Endothelial cell of umbilical vein (primary cell): ENCODE measurements around the gene TRAF1. TPM values are rescaled to one million over a fixed set of nuclear protein-coding genes. Genes with fewer than 3 reads are reported as not detected.

Experiments
- BruUV-seq: library from RNA; stranded (reverse); fragments of 400-500 nt; replicated peaks from 2 replicates; lab custom pipeline; 2021; lab: Mats Ljungman, UMichigan
- CTCF ChIA-PET: fragments of 300-600, 350-600 bp; sonication (Branson Sonifier 250); formaldehyde crosslinking; loops from one replicate; lab custom pipeline; 2021; ENCODE audit warnings: antibody characterized with exemption, inconsistent platforms; lab: Charles Lee
- POLR2A ChIA-PET: fragments of 300-600, 350-600 bp; sonication (Branson Sonifier 250); formaldehyde crosslinking; loops from one replicate; lab custom pipeline; 2021; ENCODE audit warnings: antibody characterized with exemption, inconsistent platforms; lab: Charles Lee
- DNase-seq: peaks from one replicate; pipeline ENCODE4 v3.0.0-alpha.2; 2011; ENCODE audit warnings: low read depth, low spot score
- FAIRE-seq: peaks from 2 replicates; lab custom pipeline; 2011; peaks lifted over from hg19 to GRCh38; lab: Jason Lieb, UNC
- H2AFZ ChIP-seq: 2 replicates; pipeline ENCODE4 v1.6.0; 2012; ENCODE audit warnings: low read depth, low read length, control low read depth, inconsistent platforms
- H3K27ac ChIP-seq: 2 replicates; pipeline ENCODE4 v1.5.1; 2011; ENCODE audit warnings: low read depth, mild to moderate bottlenecking, control low read depth, low read length, moderate library complexity; ENCODE audit not compliant: insufficient read depth
- H3K27me3 ChIP-seq, 2 experiments: 2 replicates each; pipeline versions ENCODE4 v1.6.0 to v1.6.1; 2011; ENCODE audit warnings: low read length in 2 of 2, mixed read lengths in 1 of 2; ENCODE audit not compliant: control insufficient read depth in 2 of 2, insufficient read depth in 2 of 2
- H3K36me3 ChIP-seq, 2 experiments: 2 replicates in 1 of 2; 3 replicates in 1 of 2; pipeline ENCODE4 v1.5.1; 2011; ENCODE audit warnings: low read length in 2 of 2, mild to moderate bottlenecking in 1 of 2, moderate library complexity in 1 of 2; ENCODE audit not compliant: control insufficient read depth in 2 of 2, insufficient read depth in 2 of 2; ENCODE audit errors: extremely low read depth in 1 of 2
- H3K4me1 ChIP-seq: 3 replicates; pipeline ENCODE4 v1.5.1; 2011; ENCODE audit warnings: mild to moderate bottlenecking, low read length; ENCODE audit not compliant: control insufficient read depth, insufficient read depth; ENCODE audit errors: extremely low read depth
- H3K4me2 ChIP-seq: 2 replicates; pipeline ENCODE4 v1.6.1; 2011; ENCODE audit warnings: low read length, control low read depth, mixed read lengths; ENCODE audit not compliant: insufficient read depth
- H3K4me3 ChIP-seq, 3 experiments: fragments of 200-600 bp in 1 of 3; sonication (generic), shearing (Covaris generic) in 1 of 3; replicated peaks in 1 of 3; 2 replicates each; pipeline ENCODE4 v1.5.1; 2011 to 2016; ENCODE audit warnings: control low read depth in 3 of 3, low read length in 3 of 3, mild to moderate bottlenecking in 2 of 3, inconsistent platforms in 1 of 3, low read depth in 1 of 3, moderate library complexity in 1 of 3; ENCODE audit not compliant: insufficient read depth in 1 of 3
- H3K79me2 ChIP-seq: 2 replicates; pipeline ENCODE4 v1.6.0; 2012; ENCODE audit warnings: low read length, inconsistent platforms; ENCODE audit not compliant: control insufficient read depth, insufficient read depth
- H3K9ac ChIP-seq: replicated peaks from 2 replicates; pipeline ENCODE3; 2011; ENCODE audit warnings: low read length, control low read depth; ENCODE audit not compliant: insufficient read depth; ENCODE audit errors: extremely low read depth
- H3K9me1 ChIP-seq: replicated peaks from 3 replicates; pipeline ENCODE4 v1.6.0; 2011; ENCODE audit warnings: mild to moderate bottlenecking, low read length; ENCODE audit not compliant: control insufficient read depth, insufficient read depth; ENCODE audit errors: extremely low read depth
- H3K9me3 ChIP-seq: replicated peaks from 2 replicates; pipeline ENCODE4 v1.5.1; 2012; ENCODE audit warnings: low read length, inconsistent platforms; ENCODE audit not compliant: control insufficient read depth, insufficient read depth
- H4K20me1 ChIP-seq: replicated peaks from 2 replicates; pipeline ENCODE3; 2011; ENCODE audit warnings: mild to moderate bottlenecking, low read length; ENCODE audit not compliant: control insufficient read depth, insufficient read depth; ENCODE audit errors: extremely low read depth
- EZH2 ChIP-seq: IDR thresholded peaks from 2 replicates; pipeline ENCODE4 v1.6.1; 2012; ENCODE audit warnings: borderline replicate concordance, low read depth, mild to moderate bottlenecking, moderate library complexity, low read length, inconsistent platforms; ENCODE audit not compliant: severe bottlenecking
- FOS ChIP-seq: IDR thresholded peaks from 2 replicates; pipeline ENCODE4 v1.6.1; 2011; ENCODE audit warnings: mild to moderate bottlenecking, low read length, moderate library complexity, borderline replicate concordance; ENCODE audit not compliant: insufficient read depth
- GATA2 ChIP-seq: IDR thresholded peaks from 2 replicates; pipeline ENCODE4 v1.7.0; 2011; ENCODE audit warnings: low read depth, mild to moderate bottlenecking, moderate library complexity, mixed read lengths, low read length; ENCODE audit not compliant: insufficient read length, insufficient read depth
- JUN ChIP-seq: IDR thresholded peaks from 2 replicates; pipeline ENCODE4 v1.6.1; 2011; ENCODE audit warnings: borderline replicate concordance, low read depth; ENCODE audit not compliant: insufficient read length, insufficient read depth
- MYC ChIP-seq: IDR thresholded peaks from one replicate; pipeline ENCODE4 v1.6.1; 2011; ENCODE audit warnings: mild to moderate bottlenecking, low read depth, low read length
- POLR2A ChIP-seq: IDR thresholded peaks from 2 replicates; pipeline ENCODE4 v1.6.1; 2012; ENCODE audit warnings: low read depth, mild to moderate bottlenecking, control low read depth, low read length
- POLR2AphosphoS5 ChIP-seq: IDR thresholded peaks from 2 replicates; pipeline ENCODE4 v1.6.1; 2012; ENCODE audit warnings: low read depth, mild to moderate bottlenecking, control low read depth, low read length, moderate library complexity; ENCODE audit not compliant: insufficient read depth
- dilution Hi-C: fragments of 300-500 bp; cut with MboI; formaldehyde crosslinking; loops from one replicate; pipeline ENCODE4 v1.15.0; 2019; ENCODE audit warnings: low sequenced_read_pairs; ENCODE audit not compliant: extremely low pct_ligation_motif_present
- intact Hi-C: fragments of 100-400 bp; cut with micrococcal nuclease; formaldehyde crosslinking; loops from one replicate; pipeline ENCODE4 v1.10.0; 2022
- polyA plus RNA-seq, 4 experiments: library from polyadenylated mRNA; depleted of rRNA in 3 of 4; stranded (reverse) in 3 of 4; unstranded in 1 of 4; fragments of >200 nt; gene quantifications; 2 replicates each; pipeline versions ENCODE4 v1.2.1 to v1.2.3, GENCODE V29; 2011 to 2012; ENCODE audit warnings: missing spikeins in 1 of 4
- total RNA-seq: library from RNA; stranded (reverse); gene quantifications from 2 replicates; pipeline ENCODE4 v1.2.3, GENCODE V29; 2021
- TF ChIP-seq, protein P1 (sequence below), 2 donors: IDR thresholded peaks; 1 replicate in 1 of 2; 2 replicates in 1 of 2; pipeline ENCODE4 v1.5.1; 2011; ENCODE audit warnings: low read length in 2 of 2, mild to moderate bottlenecking in 2 of 2, moderate library complexity in 2 of 2, control low read depth in 1 of 2, inconsistent platforms in 1 of 2, low read depth in 1 of 2; ENCODE audit not compliant: insufficient read depth in 1 of 2; ENCODE audit errors: extremely low read depth in 1 of 2
- TF ChIP-seq, protein P2 (sequence below): IDR thresholded peaks from 2 replicates; pipeline ENCODE4 v1.6.1; 2011; ENCODE audit not compliant: insufficient read depth, insufficient read length

Gene TRAF1
- total and polyA plus RNA-seq, 2 donors (not counting 3 experiments of a cell fraction or from before 2014, with no cell fraction given): 2.0 to 2.6 TPM

DNA sequence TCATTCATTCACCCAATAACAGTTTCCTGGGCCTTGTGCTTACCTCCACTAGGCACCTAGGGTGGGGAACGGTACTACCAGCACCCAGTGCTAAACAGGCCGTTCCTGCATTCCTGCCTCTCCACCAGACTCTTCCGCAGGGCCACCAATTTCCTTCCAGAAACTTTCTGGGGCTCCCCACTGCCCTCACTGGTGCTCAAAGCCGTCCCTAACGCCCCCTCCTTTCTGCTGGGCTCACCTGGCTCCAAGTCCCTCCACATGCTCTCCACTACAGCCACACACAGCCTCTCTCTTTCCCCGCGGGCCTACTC lies 51.0 kb downstream of the TRAF1 start:
- Histone ChIP-seq H4K20me1 (no peaks in the 10 kb centered on the region), H3K9ac (peak overlapping the region; percentile 59), H2AFZ (peak overlapping the region; percentile 2), H3K4me2 (peak overlapping the region; percentile 36), H3K4me3 (peak overlapping the region; percentile 66 to 86 (median 70)), H3K27ac (peak overlapping the region; percentile 74), H3K4me1 (peaks cover 26% of the 10 kb centered on the region), H3K9me3 (no peaks in the 10 kb centered on the region), H3K27me3 (no peaks in the 10 kb centered on the region), H3K79me2 (peaks cover 20% of the 10 kb centered on the region), H3K9me1 (no peaks in the 10 kb centered on the region), H3K36me3 (peaks cover 6 to 10% of the 10 kb centered on the region in 2 experiments)
- DNase-seq (no peak), FAIRE-seq (peak; percentile 54)
- intact Hi-C loops: loop anchor here (5.0 kb wide), 1 partner anchor 107 kb away; no protein-coding TSS in a partner anchor
- CTCF ChIA-PET: no interaction called here
- dilution Hi-C loops: no loop called here
- POLR2A ChIA-PET: no interaction called here
- TF ChIP-seq FOS (no peak), POLR2AphosphoS5 (no peak), EZH2 (no peak), GATA2 (no peak), JUN (no peak), MYC (no peak), POLR2A (no peak)
- TF ChIP-seq, protein P1, sequence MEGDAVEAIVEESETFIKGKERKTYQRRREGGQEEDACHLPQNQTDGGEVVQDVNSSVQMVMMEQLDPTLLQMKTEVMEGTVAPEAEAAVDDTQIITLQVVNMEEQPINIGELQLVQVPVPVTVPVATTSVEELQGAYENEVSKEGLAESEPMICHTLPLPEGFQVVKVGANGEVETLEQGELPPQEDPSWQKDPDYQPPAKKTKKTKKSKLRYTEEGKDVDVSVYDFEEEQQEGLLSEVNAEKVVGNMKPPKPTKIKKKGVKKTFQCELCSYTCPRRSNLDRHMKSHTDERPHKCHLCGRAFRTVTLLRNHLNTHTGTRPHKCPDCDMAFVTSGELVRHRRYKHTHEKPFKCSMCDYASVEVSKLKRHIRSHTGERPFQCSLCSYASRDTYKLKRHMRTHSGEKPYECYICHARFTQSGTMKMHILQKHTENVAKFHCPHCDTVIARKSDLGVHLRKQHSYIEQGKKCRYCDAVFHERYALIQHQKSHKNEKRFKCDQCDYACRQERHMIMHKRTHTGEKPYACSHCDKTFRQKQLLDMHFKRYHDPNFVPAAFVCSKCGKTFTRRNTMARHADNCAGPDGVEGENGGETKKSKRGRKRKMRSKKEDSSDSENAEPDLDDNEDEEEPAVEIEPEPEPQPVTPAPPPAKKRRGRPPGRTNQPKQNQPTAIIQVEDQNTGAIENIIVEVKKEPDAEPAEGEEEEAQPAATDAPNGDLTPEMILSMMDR (IDR thresholded peaks at IDR 0.05; ENCODE audit: extremely low read depth in 1 of 2, insufficient read depth in 1 of 2, low read depth in 1 of 2, low read length in 2 of 2): no peak
- TF ChIP-seq, protein P2, sequence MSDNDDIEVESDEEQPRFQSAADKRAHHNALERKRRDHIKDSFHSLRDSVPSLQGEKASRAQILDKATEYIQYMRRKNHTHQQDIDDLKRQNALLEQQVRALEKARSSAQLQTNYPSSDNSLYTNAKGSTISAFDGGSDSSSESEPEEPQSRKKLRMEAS: no peak
- BruUV-seq: no TSS peak
